Hepatic stellate cell (primary cell): ENCODE measurements around the gene PCDHGB2.
"Not testable (repeated sequence)": the region's sequence is repeated elsewhere in the genome, so short reads cannot be mapped to it uniquely, and the experiment has no call there.

ENCODE experiments used
- DNase-seq: peaks from one replicate; pipeline ENCODE4 v3.0.0; 2011; ENCODE audit warnings: low spot score

The PCDHGB2 gene

DNA sequence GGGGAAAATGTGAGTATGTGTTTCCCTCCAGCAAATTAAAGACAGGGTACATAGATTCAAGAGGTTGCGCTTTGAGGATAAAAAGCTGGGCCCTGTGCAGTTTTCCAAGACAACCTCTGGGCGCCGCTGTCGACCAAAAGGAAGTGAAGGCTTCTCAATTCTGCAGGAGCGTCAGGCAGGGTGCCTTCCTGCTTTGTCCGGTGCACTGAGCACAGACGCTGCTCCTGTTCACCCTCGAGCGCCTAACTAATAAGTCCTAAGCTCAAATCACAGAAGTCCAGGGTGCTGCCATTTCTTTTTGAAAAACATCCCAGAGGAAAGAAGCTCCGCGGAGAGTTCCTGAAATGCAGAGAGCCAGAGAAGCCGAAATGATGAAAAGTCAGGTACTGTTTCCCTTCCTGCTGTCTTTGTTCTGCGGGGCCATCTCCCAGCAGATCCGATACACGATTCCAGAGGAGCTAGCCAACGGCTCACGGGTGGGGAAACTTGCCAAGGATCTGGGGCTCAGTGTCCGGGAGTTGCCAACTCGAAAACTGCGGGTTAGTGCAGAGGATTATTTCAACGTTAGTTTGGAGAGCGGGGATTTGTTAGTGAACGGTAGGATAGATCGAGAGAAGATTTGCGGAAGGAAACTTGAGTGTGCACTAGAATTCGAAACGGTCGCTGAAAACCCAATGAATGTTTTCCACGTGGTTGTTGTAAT lies 9.7 kb upstream of the PCDHGB2 start, which contains the start of gene PCDHGB1:
Gene PCDHGB1 (plus strand): TSS at position 183 of the 703 bp plus-strand sequence. CDS start 162 bp downstream, at position 345.
- DNase-seq = peak; percentile 46

DNA sequence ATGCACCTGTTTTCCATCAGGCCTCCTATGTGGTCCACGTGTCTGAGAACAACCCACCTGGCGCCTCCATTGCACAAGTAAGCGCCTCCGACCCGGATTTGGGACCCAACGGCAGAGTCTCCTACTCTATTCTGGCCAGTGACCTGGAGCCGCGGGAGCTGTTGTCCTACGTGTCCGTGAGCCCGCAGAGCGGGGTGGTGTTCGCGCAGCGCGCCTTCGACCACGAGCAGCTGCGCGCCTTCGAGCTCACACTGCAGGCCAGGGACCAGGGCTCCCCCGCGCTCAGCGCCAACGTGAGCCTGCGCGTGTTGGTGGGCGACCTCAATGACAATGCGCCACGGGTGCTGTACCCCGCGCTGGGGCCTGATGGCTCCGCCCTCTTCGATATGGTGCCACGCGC lies 8.2 kb upstream of the PCDHGB2 start:
- DNase-seq = no peak

DNA sequence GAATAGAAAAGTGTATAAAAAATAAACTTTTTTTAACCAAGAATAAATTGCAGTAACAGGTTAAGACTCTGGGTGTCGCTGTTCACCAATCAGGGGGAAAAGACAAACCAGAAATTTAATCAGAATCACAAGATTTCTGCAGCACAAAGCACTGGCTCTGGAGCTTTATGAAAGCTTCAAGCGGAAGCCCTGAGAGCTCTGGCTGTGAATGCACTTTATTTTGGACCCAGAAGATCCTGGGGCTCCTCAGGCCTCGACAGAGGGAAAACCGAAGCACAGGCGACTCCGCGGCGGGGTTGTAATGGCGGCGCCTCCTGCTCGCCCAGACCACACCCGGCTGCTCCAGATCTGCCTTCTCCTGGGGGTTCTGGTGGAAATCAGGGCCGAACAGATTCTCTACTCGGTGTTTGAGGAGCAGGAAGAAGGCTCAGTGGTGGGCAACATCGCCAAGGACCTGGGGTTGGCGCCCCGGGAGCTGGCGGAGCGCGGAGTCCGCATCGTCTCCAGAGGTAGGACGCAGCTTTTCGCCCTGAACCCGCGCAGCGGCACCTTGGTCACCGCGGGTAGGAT lies 4.8 kb upstream of the PCDHGB2 start, which contains the start of gene PCDHGA4:
Gene PCDHGA4 (plus strand): TSS at position 122 of the 570 bp plus-strand sequence. CDS start 87 bp downstream, at position 209.
- no peak for DNase-seq

DNA sequence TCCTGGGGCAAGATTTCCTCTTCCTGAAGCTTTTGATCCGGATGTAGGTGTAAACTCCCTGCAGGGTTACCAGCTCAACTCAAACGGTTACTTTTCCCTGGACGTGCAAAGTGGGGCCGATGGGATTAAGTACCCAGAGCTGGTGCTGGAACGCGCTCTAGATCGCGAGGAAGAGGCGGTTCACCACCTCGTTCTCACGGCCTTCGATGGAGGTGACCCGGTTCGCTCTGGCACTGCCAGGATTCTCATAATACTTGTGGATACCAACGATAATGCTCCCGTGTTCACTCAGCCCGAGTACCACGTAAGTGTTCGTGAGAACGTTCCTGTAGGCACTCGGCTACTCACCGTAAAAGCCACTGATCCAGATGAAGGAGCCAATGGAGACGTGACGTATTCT lies 4.2 kb upstream of the PCDHGB2 start:
- DNase-seq = no peak

DNA sequence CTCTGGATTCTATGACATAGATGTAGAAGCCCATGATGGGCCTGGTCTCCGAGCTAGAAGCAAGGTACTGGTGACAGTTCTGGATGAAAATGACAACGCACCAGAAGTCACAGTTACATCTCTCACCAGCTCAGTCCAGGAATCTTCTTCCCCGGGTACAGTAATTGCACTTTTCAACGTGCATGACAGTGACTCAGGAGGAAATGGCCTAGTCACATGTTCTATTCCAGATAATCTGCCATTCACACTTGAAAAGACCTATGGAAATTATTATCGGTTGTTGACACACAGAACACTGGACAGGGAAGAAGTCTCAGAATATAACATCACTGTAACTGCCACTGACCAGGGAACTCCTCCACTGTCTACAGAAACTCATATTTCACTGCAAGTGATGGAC lies 3.7 kb upstream of the PCDHGB2 start:
- DNase-seq = no peak

DNA sequence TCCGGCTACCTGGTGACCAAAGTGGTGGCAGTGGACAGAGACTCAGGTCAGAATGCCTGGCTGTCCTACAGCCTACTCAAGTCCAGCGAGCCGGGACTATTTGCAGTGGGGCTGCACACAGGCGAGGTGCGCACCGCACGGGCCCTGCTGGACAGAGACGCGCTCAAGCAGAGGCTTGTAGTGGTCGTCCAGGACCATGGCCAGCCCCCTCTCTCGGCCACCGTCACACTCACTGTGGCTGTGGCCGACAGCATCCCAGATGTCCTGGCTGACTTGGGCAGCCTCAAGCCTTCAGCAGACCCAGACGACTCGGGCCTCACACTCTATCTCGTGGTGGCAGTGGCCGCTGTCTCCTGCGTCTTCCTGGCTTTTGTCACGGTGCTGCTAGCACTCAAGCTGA lies 2.8 kb upstream of the PCDHGB2 start:
- no peak for DNase-seq

DNA sequence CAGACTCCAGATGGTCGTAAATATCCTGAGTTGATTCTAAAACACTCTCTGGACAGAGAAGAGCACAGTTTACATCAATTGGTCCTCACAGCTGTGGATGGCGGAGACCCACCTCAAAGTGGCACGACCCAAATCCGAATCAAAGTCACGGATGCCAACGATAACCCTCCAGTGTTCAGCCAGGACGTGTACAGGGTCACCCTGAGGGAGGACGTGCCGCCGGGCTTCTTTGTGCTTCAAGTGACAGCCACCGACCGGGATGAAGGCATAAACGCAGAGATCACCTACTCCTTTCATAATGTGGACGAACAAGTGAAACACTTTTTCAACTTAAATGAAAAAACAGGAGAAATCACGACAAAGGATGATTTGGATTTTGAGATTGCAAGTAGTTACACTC lies 891 bp downstream of the PCDHGB2 start:
- DNase-seq = no peak

DNA sequence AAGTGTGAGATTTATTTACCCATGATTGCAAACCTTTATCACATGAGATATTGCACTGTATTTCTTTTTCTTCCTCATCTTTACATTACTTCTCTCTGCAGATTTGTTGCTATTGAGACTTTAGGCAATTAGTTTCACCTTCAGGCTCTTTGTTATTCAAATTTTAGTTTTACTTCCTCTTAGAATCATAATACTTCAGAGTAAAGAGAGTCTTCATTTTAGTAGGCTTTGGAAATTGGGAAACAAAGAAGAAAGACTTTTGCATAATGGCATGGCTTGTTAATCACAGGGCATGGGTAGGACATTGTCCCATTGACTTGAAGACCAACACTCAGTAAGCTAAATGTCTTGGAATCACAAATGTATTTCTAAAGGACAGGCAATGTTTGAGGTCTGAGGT lies 2.9 kb downstream of the PCDHGB2 start:
- DNase-seq = no peak

DNA sequence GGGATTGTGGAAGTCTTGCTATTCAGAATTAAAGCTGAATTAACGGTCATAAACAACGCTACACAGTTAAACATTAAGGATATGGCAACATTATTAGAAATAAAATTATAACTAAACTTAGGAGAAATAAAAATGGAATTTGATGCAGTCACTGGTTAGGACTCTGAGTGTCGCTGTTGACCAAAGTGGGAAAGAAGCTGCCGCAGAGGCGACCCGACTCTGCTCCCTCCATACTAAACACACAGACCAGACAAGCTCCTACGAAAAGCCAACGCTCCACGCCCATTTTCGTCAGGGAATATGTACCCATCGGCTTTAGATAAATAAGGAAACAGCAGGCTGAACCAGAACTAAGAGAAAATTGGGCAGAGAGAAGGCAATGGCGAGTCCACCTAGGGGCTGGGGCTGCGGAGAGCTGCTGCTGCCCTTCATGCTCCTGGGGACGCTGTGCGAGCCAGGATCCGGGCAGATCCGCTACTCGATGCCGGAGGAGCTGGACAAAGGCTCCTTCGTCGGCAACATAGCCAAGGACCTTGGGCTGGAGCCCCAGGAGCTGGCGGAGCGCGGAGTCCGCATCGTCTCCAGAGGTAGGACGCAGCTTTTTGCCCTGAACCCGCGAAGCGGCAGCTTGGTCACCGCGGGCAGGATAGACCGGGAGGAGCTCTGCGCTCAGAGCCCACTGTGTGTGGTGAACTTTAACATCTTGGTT lies 4.3 kb downstream of the PCDHGB2 start, which contains the start of gene PCDHGA5:
Gene PCDHGA5 (plus strand): TSS at position 211 of the 709 bp plus-strand sequence. CDS start 169 bp downstream, at position 380.
- DNase-seq = no peak

DNA sequence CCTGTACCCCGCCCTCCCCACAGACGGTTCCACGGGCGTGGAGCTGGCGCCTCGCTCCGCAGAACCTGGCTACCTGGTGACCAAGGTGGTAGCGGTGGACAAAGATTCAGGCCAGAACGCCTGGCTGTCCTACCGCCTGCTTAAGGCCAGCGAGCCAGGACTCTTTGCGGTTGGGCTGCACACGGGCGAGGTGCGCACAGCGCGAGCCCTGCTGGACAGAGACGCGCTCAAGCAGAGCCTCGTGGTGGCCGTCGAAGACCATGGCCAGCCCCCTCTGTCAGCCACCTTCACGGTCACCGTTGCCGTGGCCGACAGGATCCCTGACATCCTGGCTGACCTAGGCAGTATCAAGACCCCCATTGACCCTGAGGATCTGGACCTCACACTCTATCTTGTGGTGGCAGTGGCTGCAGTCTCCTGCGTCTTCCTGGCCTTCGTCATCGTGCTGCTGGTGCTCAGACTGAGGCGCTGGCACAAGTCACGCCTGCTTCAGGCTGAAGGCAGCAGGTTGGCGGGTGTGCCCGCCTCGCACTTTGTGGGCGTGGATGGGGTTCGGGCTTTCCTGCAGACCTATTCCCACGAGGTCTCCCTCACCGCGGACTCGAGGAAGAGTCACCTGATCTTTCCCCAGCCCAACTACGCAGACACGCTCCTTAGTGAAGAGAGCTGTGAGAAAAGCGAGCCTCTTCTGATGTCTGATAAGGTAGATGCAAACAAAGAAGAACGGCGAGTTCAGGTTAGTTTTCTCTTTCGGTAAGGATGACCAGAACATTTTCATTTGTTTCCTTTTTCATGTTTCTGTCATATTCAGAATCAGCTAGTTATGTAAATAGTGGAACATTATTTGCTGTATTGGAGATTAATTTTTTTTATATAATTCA lies 6.5 kb downstream of the PCDHGB2 start:
- no peak for DNase-seq

DNA sequence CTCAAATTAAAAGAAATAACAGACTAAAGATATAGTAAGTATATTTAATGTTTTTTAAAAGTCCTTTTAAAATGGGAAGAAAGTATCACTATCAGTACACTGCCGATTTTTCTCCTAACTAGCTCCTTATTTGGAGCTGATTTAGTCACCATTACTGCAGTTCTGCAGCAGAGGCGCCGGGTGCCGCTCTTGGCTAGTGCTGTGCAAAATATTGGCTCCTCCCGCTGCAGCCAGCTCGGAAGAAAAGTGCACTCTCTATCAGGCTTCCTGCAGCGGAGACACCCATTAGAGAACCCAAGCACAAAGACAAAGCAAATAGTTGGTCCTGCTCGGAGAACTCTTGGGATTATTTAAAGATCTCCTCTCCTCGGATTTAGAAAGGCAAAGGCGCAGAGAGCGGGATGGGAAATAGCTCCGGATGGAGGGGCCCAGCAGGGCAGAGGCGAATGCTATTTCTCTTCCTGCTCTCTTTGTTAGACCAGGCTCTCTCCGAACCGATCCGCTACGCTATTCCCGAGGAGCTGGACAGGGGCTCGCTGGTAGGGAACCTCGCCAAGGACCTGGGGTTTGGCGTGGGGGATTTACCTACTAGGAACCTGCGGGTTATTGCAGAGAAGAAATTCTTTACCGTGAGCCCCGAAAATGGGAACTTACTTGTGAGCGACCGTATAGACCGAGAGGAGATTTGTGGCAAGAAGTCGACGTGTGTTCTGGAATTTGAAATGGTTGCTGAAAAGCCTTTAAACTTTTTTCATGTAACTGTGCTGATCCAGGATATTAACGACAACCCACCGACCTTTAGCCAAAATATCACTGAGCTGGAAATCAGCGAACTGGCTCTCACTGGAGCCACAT lies 10.4 kb downstream of the PCDHGB2 start, which contains the start of gene PCDHGB3:
Gene PCDHGB3 (plus strand): TSS at position 249 of the 855 bp plus-strand sequence. CDS start 153 bp downstream, at position 402.
- peak; percentile 82 for DNase-seq

DNA sequence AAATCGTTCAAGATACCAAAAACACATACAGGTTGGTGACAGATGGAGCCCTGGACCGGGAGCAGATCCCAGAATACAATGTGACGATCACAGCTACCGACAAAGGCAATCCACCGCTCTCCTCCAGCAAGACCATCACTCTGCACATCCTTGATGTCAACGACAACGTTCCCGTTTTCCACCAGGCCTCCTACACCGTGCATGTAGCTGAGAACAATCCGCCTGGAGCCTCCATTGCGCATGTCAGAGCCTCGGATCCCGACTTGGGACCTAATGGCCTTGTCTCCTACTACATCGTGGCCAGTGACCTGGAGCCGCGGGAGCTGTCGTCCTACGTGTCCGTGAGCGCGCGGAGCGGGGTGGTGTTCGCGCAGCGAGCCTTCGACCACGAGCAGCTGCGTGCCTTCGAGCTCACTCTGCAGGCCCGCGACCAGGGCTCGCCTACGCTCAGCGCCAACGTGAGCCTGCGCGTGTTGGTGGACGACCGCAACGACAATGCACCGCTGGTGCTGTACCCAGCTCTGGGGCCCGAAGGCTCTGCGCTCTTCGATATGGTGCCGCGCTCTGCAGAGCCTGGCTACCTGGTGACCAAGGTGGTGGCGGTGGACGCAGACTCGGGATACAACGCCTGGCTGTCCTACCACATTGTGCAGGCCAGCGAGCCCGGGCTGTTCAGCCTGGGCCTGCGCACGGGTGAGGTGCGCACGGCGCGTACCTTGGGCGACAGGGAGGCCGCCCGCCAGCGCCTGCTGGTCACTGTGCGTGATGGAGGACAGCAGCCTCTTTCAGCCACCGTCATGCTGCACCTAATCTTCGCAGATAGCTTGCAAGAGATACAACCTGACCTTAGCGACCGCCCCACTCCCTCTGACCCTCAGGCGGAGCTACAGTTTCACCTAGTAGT lies 12.0 kb downstream of the PCDHGB2 start:
- DNase-seq = no peak

DNA sequence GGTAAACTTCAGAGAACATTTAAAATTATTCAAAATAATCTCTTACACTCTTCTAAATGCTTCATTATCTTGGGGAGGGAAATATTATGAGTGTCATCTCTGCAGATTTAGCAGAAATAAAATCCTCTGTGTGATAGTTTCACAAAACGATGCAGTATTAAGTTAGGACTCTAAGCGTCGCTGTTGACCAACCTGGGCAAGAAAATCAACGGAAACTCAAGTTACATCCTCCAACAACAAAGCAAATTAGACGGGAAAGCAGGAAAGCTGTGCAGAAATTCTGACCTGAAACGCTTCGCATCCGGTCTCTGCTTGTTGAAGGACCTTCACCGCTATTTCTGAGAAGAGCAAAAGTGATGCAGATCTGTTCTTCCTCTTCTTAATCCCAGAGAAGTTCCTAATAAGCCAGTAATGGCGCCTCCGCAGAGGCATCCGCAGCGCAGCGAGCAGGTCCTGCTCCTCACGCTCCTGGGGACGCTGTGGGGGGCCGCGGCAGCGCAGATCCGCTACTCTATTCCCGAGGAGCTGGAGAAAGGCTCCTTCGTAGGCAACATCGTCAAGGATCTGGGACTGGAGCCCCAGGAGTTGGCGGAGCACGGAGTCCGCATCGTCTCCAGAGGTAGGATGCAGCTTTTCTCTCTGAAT lies 14.0 kb downstream of the PCDHGB2 start, which contains the start of gene PCDHGA6:
Gene PCDHGA6 (plus strand): TSS at position 219 of the 645 bp plus-strand sequence. CDS start 193 bp downstream, at position 412.
- DNase-seq = no peak

DNA sequence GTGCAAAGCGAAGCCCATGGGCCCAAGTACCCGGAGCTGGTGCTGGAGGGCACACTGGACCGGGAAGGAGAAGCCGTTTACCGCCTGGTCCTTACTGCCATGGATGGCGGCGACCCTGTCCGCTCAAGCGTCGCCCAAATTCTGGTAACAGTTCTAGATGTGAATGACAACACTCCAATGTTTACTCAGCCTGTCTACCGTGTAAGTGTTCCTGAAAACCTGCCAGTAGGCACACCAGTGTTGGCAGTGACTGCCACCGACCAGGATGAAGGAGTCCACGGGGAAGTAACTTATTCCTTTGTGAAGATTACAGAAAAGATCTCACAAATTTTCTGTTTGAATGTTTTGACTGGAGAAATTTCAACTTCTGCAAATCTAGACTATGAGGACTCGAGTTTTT lies 14.8 kb downstream of the PCDHGB2 start:
- DNase-seq = no peak

DNA sequence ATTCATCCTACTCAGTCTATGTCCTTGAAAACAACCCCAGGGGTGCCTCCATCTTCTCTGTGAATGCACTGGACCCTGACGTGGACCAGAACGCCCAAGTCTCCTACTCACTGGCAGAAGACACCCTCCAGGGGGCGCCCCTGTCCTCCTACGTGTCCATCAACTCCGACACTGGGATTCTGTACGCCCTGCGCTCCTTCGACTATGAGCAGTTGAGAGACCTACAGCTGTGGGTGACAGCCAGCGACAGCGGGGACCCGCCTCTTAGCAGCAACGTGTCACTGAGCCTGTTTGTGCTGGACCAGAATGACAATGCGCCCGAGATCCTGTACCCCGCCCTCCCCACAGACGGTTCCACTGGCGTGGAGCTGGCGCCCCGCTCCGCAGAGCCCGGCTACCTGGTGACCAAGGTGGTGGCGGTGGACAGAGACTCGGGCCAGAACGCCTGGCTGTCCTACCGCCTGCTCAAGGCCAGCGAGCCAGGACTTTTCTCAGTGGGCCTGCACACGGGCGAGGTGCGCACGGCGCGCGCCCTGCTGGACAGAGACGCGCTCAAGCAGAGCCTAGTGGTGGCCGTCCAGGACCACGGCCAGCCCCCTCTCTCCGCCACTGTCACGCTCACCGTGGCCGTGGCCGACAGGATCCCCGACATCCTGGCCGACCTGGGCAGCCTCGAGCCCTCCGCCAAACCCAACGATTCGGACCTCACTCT lies 15.8 kb downstream of the PCDHGB2 start:
- DNase-seq = not testable (repeated sequence)

DNA sequence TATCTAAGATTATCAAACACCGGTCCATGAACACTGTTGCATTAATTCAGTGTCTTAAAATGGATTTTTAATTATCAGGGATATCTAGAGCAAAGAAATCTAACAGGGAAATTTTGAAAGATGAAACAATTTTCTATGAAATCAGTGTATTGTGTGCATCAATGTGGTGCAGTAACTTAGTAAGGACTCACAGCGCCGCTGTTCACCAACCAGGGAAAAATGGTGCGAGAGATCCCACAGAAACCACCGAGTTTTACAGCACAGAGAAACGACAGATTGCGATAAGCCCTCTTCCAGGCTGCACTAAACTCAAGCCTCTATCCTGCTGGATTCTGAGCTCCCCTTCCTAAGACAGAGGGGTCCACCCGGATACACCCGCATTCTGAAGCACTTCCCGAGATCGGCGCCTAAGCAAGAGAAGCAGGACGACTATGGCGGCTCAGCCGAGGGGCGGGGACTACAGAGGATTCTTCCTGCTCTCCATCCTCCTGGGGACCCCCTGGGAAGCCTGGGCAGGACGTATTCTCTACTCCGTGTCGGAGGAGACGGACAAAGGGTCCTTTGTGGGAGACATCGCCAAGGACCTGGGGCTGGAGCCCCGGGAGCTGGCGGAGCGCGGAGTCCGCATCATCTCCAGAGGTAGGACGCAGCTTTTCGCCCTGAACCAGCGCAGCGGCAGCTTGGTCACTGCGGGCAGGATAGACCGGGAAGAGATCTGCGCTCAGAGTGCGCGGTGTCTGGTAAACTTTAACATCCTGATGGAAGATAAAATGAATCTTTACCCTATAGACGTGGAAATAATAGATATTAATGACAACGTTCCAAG lies 22.9 kb downstream of the PCDHGB2 start, which contains the start of gene PCDHGA7:
Gene PCDHGA7 (plus strand): TSS at position 274 of the 826 bp plus-strand sequence. CDS start 158 bp downstream, at position 432.
- DNase-seq = peak; percentile 65

DNA sequence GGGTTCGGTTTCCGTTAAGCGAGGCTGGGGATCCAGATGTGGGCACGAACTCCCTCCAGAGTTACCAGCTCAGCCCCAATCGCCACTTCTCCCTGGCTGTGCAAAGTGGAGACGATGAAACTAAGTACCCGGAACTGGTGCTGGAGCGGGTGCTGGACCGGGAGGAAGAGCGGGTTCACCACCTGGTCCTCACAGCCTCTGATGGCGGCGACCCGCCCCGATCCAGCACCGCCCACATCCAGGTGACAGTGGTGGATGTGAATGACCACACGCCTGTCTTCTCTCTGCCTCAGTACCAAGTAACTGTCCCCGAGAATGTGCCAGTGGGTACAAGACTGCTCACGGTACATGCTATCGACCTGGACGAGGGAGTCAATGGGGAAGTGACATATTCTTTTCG lies 23.6 kb downstream of the PCDHGB2 start:
- no peak for DNase-seq
